HG03520 (cell line): ENCODE results near the gene FRG2B.
"Not testable (repeated sequence)": the region's sequence is repeated elsewhere in the genome, so short reads cannot be mapped to it uniquely, and the experiment has no call there.

Source experiments
- ATAC-seq: cut with Tn5 transposase; IDR thresholded peaks from one replicate; pipeline ENCODE4 v1.9.1; 2021; ENCODE audit warnings: mild to moderate bottlenecking, moderate library complexity; ENCODE audit not compliant: unreplicated experiment

FRG2B gene

GRCh38 chr10:133626695-133627094 is at the start of gene FRG2B:
FRG2B (minus strand) TSS chr10:133626795; CDS start chr10:133626742, 53 bp downstream.
- ATAC-seq = not testable (repeated sequence)

DNA sequence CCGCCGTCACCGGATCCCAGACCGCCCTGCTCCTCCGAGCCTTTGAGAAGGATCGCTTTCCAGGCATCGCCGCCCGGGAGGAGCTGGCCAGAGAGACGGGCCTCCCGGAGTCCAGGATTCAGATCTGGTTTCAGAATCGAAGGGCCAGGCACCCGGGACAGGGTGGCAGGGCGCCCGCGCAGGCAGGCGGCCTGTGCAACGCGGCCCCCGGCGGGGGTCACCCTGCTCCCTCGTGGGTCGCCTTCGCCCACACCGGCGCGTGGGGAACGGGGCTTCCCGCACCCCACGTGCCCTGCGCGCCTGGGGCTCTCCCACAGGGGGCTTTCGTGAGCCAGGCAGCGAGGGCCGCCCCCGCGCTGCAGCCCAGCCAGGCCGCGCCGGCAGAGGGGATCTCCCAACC is 40.9 kb upstream of the FRG2B start:
- ATAC-seq = not testable (repeated sequence)

- ATAC-seq = peak; percentile 64
Measured at GRCh38 chr10:133663544-133664160, 37.1 kb upstream of the FRG2B start.

- not testable (repeated sequence) for ATAC-seq
Measured at GRCh38 chr10:133661122-133661521, 34.5 kb upstream of the FRG2B start.

- not testable (repeated sequence) for ATAC-seq
Measured at GRCh38 chr10:133660516-133660915, 33.9 kb upstream of the FRG2B start.

GRCh38 chr10:133657276-133657675 is 30.7 kb upstream of the FRG2B start:
- not testable (repeated sequence) for ATAC-seq

GRCh38 chr10:133648872-133649455 is 22.4 kb upstream of the FRG2B start:
- ATAC-seq = not testable (repeated sequence)

- ATAC-seq = peak; percentile 68
Measured at GRCh38 chr10:133647075-133647748, 20.6 kb upstream of the FRG2B start.

DNA sequence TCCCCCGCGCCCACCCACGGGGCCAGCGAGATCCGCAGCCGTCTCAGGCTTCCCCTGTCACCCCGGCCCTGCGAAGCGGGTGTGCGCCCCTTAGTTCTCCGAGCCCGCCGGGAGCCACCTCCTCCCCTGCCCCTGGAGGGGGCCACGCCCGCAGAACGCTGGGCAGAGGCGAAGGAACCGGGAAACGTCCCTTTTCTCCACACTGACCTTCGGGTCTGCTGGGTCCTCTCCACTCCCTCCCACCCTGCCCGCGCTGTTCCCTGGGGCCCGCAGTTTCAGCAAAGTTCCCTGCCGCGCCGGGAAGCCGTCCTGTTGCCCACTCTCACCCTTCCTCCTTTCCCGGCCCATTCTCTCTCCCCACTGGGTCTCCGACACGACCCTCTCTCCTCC is 11.2 kb upstream of the FRG2B start:
- not testable (repeated sequence) for ATAC-seq

DNA sequence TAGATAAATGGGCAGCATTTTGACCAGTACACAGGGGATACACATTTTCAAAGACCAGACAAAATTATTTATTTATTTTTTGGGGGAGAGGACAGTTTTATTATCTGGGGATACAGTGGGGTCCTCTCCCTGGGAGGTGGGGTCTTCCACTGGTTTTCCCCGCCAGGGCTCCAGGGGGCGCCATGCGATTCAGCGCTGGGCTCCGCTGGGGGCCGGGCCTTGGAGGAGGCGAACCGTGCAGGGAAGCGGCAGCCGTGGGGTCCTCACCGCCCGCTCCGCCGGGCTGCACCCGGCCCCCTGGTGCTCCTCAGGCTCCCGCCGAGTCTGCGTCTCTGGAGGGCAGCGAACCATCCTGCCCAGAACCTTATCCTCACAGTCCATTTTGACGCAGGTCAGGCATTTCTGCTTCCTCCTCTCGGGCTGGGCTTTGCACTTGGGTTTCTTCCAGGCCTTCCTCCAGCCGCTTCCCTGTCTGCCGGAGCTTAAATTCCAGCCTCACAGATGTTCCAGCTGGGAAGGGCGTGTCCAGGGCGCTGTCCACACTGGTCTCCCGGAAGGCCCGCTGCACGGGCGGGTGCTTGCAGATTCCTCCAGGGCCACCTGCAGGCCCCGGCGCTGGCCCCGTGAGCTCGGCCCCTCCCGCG is 10.7 kb upstream of the FRG2B start:
- ATAC-seq = not testable (repeated sequence)

GRCh38 chr10:133630723-133631249 is 4.2 kb upstream of the FRG2B start:
- ATAC-seq = not testable (repeated sequence)

GRCh38 chr10:133622544-133622943 is 4.1 kb downstream of the FRG2B start:
- ATAC-seq = not testable (repeated sequence)

- ATAC-seq = no peak
Measured at GRCh38 chr10:133618851-133619250, 7.7 kb downstream of the FRG2B start.

DNA sequence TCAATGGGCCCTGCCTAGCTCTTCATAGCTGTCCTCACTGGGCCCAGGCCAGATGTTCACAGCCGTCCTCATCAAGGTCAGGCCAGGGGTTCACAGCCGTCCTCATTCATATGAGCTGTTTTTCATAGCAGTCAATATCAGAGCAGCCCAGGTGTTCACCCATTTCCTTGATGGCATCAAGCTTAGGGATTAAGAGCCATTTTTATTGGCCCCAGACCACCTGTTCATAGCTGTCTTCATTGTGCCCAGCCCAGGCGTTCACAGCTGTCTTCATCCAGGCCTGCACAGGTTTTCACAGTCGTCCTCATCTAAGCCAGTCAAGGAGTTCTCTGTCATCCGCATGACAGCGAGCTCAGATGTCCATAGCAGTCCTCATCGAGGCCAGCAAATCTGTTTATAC is 9.4 kb downstream of the FRG2B start:
- ATAC-seq = no peak

- ATAC-seq = no peak
Measured at GRCh38 chr10:133616371-133617130, 10.0 kb downstream of the FRG2B start.

- ATAC-seq = no peak
Measured at GRCh38 chr10:133614830-133615580, 11.6 kb downstream of the FRG2B start.

DNA sequence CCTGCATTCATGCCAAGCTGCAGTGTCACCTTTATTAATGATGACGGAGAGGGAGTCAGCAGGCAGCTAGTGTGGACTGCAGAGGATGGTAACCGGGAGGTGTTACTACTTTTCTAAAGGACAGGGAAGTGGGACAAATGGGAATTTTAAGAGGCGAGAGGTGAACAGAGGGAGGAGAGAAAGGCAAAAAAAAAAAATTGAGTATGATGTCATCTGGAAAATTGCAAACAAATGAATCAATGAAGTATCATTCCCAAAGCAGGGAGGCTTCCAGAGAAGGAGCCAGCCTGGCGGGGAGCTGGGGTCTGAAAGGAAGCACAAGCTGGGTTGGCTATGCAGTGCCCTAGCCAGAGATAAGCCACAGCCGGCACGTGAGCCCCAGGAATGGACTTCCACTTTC is 12.9 kb downstream of the FRG2B start:
- no peak for ATAC-seq

DNA sequence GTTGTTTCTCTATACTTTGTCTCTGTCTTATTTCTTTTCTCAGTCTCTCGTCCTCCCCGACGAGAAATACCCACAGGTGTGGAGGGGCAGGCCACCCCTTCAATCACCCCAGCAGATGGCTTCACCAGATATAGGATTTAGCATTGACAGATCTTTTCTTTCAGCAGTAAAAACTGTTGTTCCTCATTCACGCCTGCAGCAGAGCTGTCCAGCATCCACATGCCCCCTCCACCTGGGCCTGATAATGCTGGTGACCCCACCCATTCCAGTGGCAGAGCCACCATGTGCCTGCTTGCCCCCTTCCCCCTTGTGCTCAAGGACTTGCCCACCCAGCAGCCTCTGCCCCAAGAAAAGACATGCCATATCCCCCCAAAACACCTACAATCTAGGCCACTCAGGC is 15.5 kb downstream of the FRG2B start:
- ATAC-seq = no peak

DNA sequence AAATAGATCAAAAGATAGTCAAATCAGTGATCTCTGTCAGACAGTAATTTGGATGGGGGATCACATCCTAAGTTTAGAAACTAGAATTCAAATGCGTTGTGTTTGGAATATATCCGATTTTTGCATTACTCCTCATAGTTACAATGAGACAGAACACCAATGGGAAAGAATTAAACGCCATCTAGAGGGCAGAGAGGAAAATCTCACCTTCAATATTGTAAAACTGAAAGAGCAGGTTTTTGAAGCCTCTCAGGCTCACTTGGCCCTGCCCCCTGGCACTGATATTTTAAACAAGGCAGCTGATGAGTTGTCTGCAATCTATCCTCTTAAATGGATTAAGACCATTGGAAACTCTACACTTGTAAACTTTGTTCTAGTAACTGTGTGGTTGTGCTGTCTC is 17.7 kb downstream of the FRG2B start:
- ATAC-seq = no peak

- not testable (repeated sequence) for ATAC-seq
Measured at GRCh38 chr10:133603434-133603833, 23.2 kb downstream of the FRG2B start.
